Skeletal muscle satellite cell (primary cell): ENCODE results near the gene NIFK.

Source experiments
- H3K27me3 ChIP-seq: 2 replicates; pipeline ENCODE4 v1.7.0; 2013; ENCODE audit warnings: low read length; ENCODE audit not compliant: control insufficient read depth, insufficient read depth
- H3K36me3 ChIP-seq: 2 replicates; pipeline ENCODE4 v1.7.0; 2013; ENCODE audit warnings: mild to moderate bottlenecking, control low read depth, low read length; ENCODE audit not compliant: insufficient read depth
- H3K4me1 ChIP-seq: 2 replicates; pipeline ENCODE4 v1.7.0; 2013; ENCODE audit warnings: low read length; ENCODE audit not compliant: control insufficient read depth, insufficient read depth
- H3K4me2 ChIP-seq: 2 replicates; pipeline ENCODE4 v1.7.0; 2013; ENCODE audit warnings: mild to moderate bottlenecking, low read length
- H3K4me3 ChIP-seq: 2 replicates; pipeline ENCODE4 v1.7.0; 2013; ENCODE audit warnings: low read length
- H3K9ac ChIP-seq: 2 replicates; pipeline ENCODE4 v1.7.0; 2013; ENCODE audit warnings: mild to moderate bottlenecking, low read depth, low read length, moderate library complexity
- H3K9me3 ChIP-seq: replicated peaks from 2 replicates; pipeline ENCODE4 v1.7.0; 2013; ENCODE audit warnings: mild to moderate bottlenecking, control low read depth, low read length

The NIFK gene

DNA sequence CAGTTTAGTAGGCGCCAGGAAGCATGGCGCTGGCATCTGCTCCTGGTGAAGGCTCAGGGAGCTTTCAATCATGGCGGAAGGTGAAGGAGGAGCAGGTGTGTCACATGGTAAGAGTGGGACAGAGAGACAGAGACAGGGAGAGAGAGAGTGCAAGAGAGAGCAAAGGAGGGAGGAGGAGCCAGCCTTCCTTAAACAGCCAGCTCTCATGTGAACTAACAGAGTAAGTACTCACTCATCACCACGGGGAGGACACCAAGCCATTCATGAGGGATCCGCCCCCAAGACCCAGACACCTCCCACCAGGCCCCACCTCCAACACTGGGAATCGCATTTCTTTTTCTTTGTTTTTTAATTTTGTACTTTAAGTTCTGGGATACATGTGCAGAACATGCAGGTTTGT lies 46.6 kb downstream of the NIFK start:
- no peaks in the 10 kb centered on the region for H3K27me3 ChIP-seq
- H3K9ac ChIP-seq = no peak overlapping the region
- no peaks in the 10 kb centered on the region for H3K9me3 ChIP-seq
- H3K4me1 ChIP-seq = peaks cover 11% of the 10 kb centered on the region
- no peaks in the 10 kb centered on the region for H3K36me3 ChIP-seq
- H3K4me2 ChIP-seq = no peak overlapping the region
- no peak overlapping the region for H3K4me3 ChIP-seq

DNA sequence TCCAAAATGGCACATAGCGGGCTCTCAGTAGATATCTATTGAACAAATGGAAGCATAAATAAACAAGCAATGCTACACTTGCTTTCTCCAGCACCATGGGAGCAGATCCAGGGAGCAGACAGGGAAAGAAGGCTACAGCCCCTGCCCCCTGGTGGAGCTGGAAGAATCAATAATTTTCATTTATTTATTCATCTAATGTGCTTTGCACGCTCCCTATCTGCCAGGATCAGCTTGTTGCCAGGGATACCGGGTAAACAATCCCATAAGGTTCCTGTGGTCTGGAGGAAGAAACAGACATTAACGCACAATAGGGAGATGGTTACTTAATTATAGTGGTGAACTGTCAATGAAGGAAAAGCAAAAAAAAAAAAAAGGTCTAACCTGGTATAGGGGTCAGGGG lies 47.3 kb downstream of the NIFK start:
- Histone ChIP-seq H3K4me3 (no peak overlapping the region), H3K36me3 (no peaks in the 10 kb centered on the region), H3K27me3 (no peaks in the 10 kb centered on the region), H3K9ac (no peak overlapping the region), H3K9me3 (no peaks in the 10 kb centered on the region), H3K4me1 (peaks cover 3% of the 10 kb centered on the region), H3K4me2 (no peak overlapping the region)

DNA sequence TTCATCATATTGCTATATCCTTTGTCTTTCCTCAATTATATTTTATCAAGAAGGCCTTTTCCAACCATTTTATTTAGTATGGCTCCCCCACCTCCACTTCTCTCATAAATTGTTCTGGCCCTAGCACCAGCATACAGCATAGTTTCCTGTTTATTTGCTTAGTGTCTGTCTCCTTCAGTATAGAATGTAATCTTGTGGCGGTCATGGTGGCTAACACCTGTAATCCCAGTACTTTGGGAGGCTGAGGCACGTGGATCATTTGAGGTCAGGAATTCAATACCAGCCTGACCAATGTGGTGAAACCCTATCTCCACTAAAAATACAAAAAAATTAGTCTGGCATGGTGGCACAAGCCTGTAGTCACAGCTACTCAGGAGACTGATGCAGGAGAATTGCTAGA lies 47.9 kb downstream of the NIFK start:
- no peaks in the 10 kb centered on the region for H3K36me3 ChIP-seq
- H3K9me3 ChIP-seq = no peaks in the 10 kb centered on the region

DNA sequence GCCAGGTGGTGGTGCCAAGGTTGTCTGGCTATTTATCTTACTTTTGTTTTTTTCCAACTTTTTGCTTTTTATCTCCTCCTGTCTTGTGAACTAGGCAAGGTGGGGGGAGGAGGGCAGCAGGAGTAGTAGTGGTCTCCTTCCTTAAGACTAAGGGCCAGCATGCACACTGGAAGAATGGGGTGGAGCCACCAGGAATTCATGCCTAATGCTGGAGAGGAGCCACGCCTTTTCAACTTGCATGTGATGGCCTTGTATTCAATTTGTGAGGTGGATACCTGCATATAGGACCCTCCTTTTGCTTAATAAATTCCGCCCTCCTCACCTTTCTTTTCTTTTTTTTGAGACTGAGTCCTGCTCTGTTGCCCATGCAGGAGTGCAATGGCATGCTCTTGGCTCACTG lies 49.8 kb downstream of the NIFK start:
- Histone ChIP-seq H3K9me3 (peaks cover 13% of the 10 kb centered on the region), H3K4me2 (no peak overlapping the region), H3K9ac (no peak overlapping the region), H3K4me3 (no peak overlapping the region), H3K4me1 (no peaks in the 10 kb centered on the region), H3K36me3 (no peaks in the 10 kb centered on the region), H3K27me3 (no peaks in the 10 kb centered on the region)

More for the DNA sequence above, 47.9 kb downstream of the NIFK start:
- no peaks in the 10 kb centered on the region for H3K4me1 ChIP-seq
- H3K4me3 ChIP-seq = no peak overlapping the region
- H3K9ac ChIP-seq = no peak overlapping the region
- H3K27me3 ChIP-seq = no peaks in the 10 kb centered on the region
- H3K4me2 ChIP-seq = no peak overlapping the region

DNA sequence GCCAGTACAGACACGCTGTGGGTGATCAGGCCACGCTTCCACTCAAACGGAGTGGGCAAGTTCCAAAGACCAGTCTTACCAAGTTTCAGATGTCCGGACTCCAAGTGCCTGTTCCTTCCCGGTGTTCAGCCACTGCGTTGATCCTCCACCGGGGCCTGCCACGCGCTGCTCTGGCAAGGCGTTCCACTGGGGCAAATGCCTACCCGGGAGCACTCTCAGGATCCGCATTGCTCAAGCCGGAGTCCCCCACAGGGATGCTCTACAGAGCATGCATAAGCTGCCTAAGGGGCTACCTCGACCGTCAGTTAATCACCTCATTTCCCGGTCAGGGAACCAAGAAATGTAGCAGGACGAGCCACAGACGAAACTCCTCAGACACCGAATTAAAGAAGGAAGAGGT lies 50.5 kb downstream of the NIFK start:
- Histone ChIP-seq H3K4me1 (no peaks in the 10 kb centered on the region), H3K27me3 (peaks cover 3% of the 10 kb centered on the region), H3K9ac (no peak overlapping the region), H3K4me2 (no peak overlapping the region), H3K36me3 (no peaks in the 10 kb centered on the region), H3K9me3 (peaks cover 18% of the 10 kb centered on the region), H3K4me3 (no peak overlapping the region)

DNA sequence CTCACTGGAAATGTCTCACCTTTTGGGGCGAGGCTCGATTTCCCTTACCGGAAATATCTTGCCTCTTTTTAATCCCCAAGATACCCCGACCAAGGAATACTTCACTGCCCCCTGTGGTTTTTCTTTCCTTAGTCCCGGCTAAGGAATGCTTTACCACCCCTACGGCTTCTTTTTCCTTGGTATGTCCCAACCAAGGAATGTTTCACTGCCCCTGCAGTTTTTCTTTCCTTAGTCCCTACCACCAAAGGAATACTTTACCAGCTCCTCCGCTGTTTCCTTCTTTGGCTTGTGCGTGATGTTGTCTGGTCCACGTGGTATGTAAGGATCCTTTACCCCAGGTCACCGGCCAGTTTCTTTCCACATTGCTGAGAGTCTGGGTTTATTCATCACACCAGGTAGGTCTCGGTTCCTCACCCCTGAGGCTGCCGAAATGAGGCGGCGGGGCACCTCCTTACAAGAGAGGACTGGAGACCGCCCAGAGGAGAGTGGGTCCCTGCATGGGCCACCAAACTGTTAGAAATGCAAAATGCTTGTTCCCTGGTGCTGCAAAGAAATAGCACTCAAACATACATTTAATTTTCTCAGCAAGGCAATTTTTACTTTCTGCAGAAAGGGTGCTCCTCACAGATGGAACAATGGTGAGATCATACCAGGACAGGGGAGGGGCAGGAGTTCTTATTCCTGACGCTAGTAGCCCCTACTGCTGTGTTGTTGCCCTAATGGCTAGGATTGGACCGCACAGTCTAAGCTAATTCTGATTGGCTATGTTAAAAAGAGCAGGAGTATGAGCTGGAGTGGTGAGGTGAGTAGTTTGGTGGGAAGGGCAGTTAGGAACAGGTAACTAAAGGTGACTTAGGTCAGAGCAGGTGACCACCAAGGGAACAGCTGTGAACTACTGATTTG lies 54.0 kb downstream of the NIFK start:
- no peak overlapping the region for H3K4me2 ChIP-seq
- no peak overlapping the region for H3K4me3 ChIP-seq
- H3K9me3 ChIP-seq = peaks cover 18% of the 10 kb centered on the region
- H3K36me3 ChIP-seq = no peaks in the 10 kb centered on the region
- H3K9ac ChIP-seq = no peak overlapping the region
- no peaks in the 10 kb centered on the region for H3K4me1 ChIP-seq
- H3K27me3 ChIP-seq = peaks cover 3% of the 10 kb centered on the region

DNA sequence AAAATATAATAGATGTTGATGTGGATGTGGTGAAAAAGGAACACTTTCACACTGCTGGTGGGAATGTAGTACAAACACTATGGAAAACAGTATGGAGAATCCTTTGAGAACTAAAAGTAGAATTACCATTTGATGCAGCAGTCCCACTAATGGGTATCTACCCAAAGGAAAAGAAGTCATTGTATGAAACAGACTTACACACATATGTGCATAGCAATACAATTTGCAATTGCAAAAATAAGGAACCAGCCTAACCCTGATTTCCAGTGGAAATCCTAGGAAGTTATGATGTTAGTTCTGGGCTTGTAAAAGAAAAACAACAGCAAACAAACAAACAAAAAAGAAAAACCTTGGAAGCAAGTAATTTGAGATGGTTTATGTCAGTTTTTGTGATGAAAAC lies 58.8 kb downstream of the NIFK start:
- Histone ChIP-seq H3K4me2 (no peak overlapping the region), H3K9me3 (peaks cover 14% of the 10 kb centered on the region), H3K27me3 (peaks cover 3% of the 10 kb centered on the region), H3K9ac (no peak overlapping the region), H3K4me3 (no peak overlapping the region), H3K4me1 (no peaks in the 10 kb centered on the region), H3K36me3 (no peaks in the 10 kb centered on the region)
